ENCODE measurements around the gene CAPN13.

DNA sequence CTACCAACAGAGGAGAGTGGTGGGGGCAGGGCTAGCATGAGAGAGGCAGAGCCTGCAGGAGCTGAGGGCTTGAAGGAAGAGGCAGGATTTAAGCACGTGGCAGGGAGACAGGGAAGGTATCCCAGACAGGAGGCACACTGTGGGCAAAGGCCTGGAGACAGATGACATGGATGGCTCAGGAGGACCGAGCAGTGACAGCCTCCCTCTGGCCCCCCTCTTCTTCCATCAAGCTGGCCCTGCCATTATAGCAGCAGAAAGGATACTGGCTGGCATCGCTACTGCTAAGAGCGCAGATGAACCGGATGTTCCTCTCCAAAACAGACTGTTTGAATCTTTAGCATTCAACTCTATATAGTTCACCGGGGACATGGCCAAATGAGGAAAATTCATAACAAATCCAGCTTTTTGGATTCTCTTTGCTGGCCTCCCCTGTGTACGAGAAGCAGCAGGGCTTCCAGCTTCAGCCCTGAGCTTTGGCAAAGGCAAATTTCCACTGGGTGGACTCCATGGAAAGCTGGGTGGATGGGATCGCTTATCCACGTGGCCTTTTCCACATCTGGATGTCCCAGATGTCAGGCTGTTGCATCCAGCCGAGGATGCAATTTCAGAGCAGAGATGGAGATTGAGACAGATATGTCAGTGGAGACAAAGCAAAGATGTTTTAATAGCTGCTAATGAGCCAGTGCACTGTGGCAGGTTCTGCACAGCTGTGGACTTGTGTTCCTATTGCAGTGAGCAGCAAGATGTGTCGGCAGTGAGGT is 36.2 kb downstream of the CAPN13 start:
- TF ChIP-seq, protein P1, sequence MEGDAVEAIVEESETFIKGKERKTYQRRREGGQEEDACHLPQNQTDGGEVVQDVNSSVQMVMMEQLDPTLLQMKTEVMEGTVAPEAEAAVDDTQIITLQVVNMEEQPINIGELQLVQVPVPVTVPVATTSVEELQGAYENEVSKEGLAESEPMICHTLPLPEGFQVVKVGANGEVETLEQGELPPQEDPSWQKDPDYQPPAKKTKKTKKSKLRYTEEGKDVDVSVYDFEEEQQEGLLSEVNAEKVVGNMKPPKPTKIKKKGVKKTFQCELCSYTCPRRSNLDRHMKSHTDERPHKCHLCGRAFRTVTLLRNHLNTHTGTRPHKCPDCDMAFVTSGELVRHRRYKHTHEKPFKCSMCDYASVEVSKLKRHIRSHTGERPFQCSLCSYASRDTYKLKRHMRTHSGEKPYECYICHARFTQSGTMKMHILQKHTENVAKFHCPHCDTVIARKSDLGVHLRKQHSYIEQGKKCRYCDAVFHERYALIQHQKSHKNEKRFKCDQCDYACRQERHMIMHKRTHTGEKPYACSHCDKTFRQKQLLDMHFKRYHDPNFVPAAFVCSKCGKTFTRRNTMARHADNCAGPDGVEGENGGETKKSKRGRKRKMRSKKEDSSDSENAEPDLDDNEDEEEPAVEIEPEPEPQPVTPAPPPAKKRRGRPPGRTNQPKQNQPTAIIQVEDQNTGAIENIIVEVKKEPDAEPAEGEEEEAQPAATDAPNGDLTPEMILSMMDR (IDR thresholded peaks at IDR 0.05): no peak
- TF ChIP-seq POLR2AphosphoS5 (IDR thresholded peaks at IDR 0.05; ENCODE audit: low read depth, low read length): no peak
- TF ChIP-seq TCF7L2 (IDR thresholded peaks at IDR 0.05; ENCODE audit: low read depth, low read length): no peak
- TF ChIP-seq, protein P2, sequence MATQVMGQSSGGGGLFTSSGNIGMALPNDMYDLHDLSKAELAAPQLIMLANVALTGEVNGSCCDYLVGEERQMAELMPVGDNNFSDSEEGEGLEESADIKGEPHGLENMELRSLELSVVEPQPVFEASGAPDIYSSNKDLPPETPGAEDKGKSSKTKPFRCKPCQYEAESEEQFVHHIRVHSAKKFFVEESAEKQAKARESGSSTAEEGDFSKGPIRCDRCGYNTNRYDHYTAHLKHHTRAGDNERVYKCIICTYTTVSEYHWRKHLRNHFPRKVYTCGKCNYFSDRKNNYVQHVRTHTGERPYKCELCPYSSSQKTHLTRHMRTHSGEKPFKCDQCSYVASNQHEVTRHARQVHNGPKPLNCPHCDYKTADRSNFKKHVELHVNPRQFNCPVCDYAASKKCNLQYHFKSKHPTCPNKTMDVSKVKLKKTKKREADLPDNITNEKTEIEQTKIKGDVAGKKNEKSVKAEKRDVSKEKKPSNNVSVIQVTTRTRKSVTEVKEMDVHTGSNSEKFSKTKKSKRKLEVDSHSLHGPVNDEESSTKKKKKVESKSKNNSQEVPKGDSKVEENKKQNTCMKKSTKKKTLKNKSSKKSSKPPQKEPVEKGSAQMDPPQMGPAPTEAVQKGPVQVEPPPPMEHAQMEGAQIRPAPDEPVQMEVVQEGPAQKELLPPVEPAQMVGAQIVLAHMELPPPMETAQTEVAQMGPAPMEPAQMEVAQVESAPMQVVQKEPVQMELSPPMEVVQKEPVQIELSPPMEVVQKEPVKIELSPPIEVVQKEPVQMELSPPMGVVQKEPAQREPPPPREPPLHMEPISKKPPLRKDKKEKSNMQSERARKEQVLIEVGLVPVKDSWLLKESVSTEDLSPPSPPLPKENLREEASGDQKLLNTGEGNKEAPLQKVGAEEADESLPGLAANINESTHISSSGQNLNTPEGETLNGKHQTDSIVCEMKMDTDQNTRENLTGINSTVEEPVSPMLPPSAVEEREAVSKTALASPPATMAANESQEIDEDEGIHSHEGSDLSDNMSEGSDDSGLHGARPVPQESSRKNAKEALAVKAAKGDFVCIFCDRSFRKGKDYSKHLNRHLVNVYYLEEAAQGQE (IDR thresholded peaks at IDR 0.05; ENCODE audit: insufficient read depth in 1 of 2, low read depth in 2 of 2, low read length in 1 of 2): no peak
